ENCODE measurements around the gene MAS1L. TPM values are rescaled to one million over a fixed set of nuclear protein-coding genes. Genes with fewer than 3 reads are reported as not detected.
"Not testable (repeated sequence)": the region's sequence is repeated elsewhere in the genome, so short reads cannot be mapped to it uniquely, and the experiment has no call there.

The MAS1L gene
- total RNA-seq, 2 donors from 2014 or later, result not detected

DNA sequence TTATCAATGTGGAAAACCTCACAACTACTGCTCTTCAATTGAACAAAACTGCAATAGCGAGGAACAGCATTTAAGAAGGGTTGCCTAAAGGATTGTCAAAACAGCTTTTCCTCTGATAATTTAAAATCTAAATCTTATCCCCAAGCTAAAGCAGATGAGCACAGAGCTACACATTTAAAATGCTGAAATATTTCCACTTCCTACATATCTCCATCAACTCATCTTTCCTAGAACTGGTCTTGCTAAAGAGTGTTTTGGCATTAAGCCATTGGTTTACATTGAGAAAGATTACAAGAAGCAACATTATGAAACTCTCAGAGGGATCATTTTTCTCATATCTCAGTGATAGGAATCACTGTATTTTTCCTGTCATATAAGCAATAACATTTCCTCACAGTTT, 45.0 kb downstream of the MAS1L start:
- H3K27ac Mint-ChIP-seq, result no peak overlapping the region
- H3K4me3 Mint-ChIP-seq, result no peak overlapping the region
- peaks cover 5% of the 10 kb centered on the region for H3K9me3 Mint-ChIP-seq
- no peaks in the 10 kb centered on the region for H3K4me1 Mint-ChIP-seq
- H3K27me3 Mint-ChIP-seq, result peaks cover 59% of the 10 kb centered on the region
- ATAC-seq (replicated peaks), result no peak
- no peaks in the 10 kb centered on the region for H3K36me3 Mint-ChIP-seq (ENCODE audit: low read depth)

DNA sequence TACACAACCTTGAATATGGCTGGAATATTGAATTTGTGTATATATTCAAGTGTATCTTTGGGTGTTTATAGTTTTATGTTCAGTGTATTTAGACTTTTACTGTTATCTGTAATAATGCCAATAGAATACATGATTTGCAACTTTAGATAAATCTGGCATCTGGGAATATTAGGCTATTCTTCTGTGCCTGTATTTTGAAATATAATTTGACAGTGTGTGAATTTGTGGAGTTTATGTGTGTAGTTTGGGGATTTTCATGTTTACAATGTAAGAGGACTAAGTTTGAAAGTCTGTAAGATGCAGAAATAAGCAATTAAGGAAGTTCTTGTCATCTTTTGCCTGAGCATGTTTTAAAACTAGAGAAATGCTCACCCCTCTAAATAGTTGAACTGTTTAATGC, 48.8 kb downstream of the MAS1L start, which contains the start of gene OR10C1:
Gene OR10C1, plus strand, starts transcription at position 301 of the 400 bp plus-strand sequence. CDS start 710 bp downstream, outside the sequence.
- H3K9me3 Mint-ChIP-seq, result peaks cover 3% of the 10 kb centered on the region
- H3K27me3 Mint-ChIP-seq, result peaks cover 56% of the 10 kb centered on the region
- ATAC-seq (replicated peaks), result no peak
- H3K36me3 Mint-ChIP-seq (ENCODE audit: low read depth), result no peaks in the 10 kb centered on the region
- no peaks in the 10 kb centered on the region for H3K4me1 Mint-ChIP-seq
- no peak within 1 kb of the TSS for H3K27ac Mint-ChIP-seq
- no peak within 1 kb of the TSS for H3K4me3 Mint-ChIP-seq

DNA sequence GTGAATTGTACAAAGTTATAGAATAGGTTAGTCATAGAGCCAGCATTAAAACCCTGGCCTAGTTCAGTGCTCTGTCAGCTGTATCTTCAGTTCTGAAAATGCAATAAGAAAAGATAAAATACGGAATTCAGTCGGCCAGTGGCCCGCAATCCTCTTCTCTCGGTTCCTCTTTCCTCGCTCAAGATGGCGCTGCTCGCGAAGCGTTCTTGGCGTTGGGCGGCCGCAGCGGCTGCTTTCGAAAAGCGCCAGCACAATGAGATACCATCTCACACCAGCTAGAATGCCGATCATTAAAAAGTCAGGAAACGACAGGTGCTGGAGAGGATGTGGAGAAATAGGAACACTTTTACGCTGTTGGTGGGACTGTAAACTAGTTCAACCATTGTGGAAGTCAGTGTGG, 51.0 kb downstream of the MAS1L start:
- H3K4me1 Mint-ChIP-seq; H3K9me3 Mint-ChIP-seq; ATAC-seq (replicated peaks); H3K4me3 Mint-ChIP-seq; H3K27ac Mint-ChIP-seq; H3K36me3 Mint-ChIP-seq (ENCODE audit: low read depth): not testable (repeated sequence)
- H3K27me3 Mint-ChIP-seq, result peaks cover 60% of the 10 kb centered on the region

Other genes starting within 250 kb of the MAS1L start
- gene OR14J1, start 186.3 kb downstream of the MAS1L start, total RNA-seq, result not detected
- gene OR5V1, start 119.1 kb downstream of the MAS1L start, total RNA-seq, result not detected
- not detected for gene OR12D3, start 112.7 kb downstream of the MAS1L start, total RNA-seq
- gene OR12D2, start 92.3 kb downstream of the MAS1L start, total RNA-seq, result not detected
- gene OR12D1, start 73.0 kb downstream of the MAS1L start, total RNA-seq, result not detected
- not detected for gene OR10C1, start 48.6 kb downstream of the MAS1L start, total RNA-seq
- gene OR11A1, start 30.9 kb downstream of the MAS1L start, total RNA-seq, result not detected
- gene OR2H1, start 30.8 kb downstream of the MAS1L start, total RNA-seq, result not detected
- gene UBD, start 71.8 kb upstream of the MAS1L start, total RNA-seq, result 1 to 10 TPM in 1 of 2 donors, under 1 TPM in 1; 0.84 to 3.7 TPM
- not detected for gene OR2H2, start 97.2 kb upstream of the MAS1L start, total RNA-seq
- gene GABBR1, start 145.2 kb upstream of the MAS1L start, total RNA-seq, result 10 to 100 TPM; 19.3 to 46.1 TPM
- not detected for gene MOG, start 169.1 kb upstream of the MAS1L start, total RNA-seq
- 1 to 10 TPM in 1 of 2 donors, not detected in 1; 2.6 TPM for gene ZFP57, start 193.2 kb upstream of the MAS1L start, total RNA-seq
- gene HLA-F, start 235.5 kb upstream of the MAS1L start, total RNA-seq, result 100 to 1,000 TPM; 159 to 352 TPM

All from activated T-helper 17 cell treated with anti-CD3 and anti-CD28 coated beads, Interleukin-2, amount 50 U/mL, for 72 hours (primary cell).